ENCODE data around the gene THADA.
A peak's percentile ranks its signal among the peaks of the same experiment; 100 is the strongest.

Gene THADA

GRCh38 chr2:43519643-43520221 lies 76.1 kb downstream of the THADA start:
- Histone ChIP-seq H3K9ac (ENCODE audit: low read length in 2 of 2) (peak overlapping the region in 1 of 2 donors; percentile 6), H3K36me3 (ENCODE audit: control insufficient read depth in 2 of 2, insufficient read depth in 2 of 2, low read length in 2 of 2) (no peaks in the 10 kb centered on the region), H3K9me3 (ENCODE audit: control insufficient read depth in 2 of 2, low read length in 2 of 2) (no peaks in the 10 kb centered on the region), H3K4me1 (ENCODE audit: control insufficient read depth, insufficient read depth, low read length) (peaks cover 13% of the 10 kb centered on the region), H3K27me3 (ENCODE audit: control insufficient read depth in 1 of 2, insufficient read depth in 2 of 2, low read length in 2 of 2) (no peaks in the 10 kb centered on the region), H3K4me3 (ENCODE audit: low read length in 2 of 2) (no peak overlapping the region), H3K27ac (ENCODE audit: low read length) (peak overlapping the region; percentile 53)

DNA sequence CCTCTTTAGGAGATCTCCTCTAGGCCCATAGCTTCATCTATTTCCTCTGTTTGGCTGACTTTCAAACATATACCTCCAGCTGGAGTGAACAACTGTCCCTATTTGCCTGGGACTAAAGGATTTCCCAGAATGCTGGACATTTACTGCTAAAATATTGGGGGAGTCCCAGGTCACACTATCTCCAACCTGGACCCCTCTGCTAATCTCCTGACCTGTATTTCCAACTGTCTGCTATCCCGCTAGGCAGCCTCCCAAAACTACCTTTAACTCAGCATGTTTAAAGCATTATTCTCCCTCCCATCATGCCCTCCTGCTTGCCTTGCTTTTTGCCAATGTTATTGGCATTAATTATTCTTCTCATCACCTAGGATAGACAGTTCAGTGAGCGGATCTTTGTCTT lies 77.1 kb downstream of the THADA start:
- Histone ChIP-seq H3K27me3 (ENCODE audit: control insufficient read depth in 1 of 2, insufficient read depth in 2 of 2, low read length in 2 of 2) (no peaks in the 10 kb centered on the region), H3K4me3 (ENCODE audit: low read length in 2 of 2) (no peak overlapping the region), H3K4me1 (ENCODE audit: control insufficient read depth, insufficient read depth, low read length) (peaks cover 13% of the 10 kb centered on the region), H3K27ac (ENCODE audit: low read length) (peak overlapping the region; percentile 41), H3K9me3 (ENCODE audit: control insufficient read depth in 2 of 2, low read length in 2 of 2) (no peaks in the 10 kb centered on the region), H3K9ac (ENCODE audit: low read length in 2 of 2) (peak overlapping the region in 1 of 2 donors; percentile 17), H3K36me3 (ENCODE audit: control insufficient read depth in 2 of 2, insufficient read depth in 2 of 2, low read length in 2 of 2) (no peaks in the 10 kb centered on the region)

DNA sequence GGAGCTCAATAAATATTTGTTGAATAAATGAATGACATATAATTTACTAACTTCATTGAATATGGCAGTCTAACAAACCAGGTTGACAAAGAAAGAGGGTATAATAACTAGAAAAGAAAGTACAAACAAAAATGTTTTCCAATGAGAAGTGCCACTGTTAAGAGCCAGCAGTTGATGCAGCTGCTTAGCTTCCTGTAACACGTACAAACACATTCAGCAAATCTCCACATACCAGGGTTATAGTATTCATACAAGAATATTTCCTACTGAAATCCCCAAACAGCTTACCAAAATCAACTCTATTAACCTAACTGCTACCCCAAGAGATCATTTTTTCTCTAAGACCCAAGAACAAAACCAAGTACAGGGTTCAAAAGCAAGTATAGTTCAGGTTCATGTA lies 77.7 kb downstream of the THADA start:
- no peak overlapping the region for H3K4me3 ChIP-seq (ENCODE audit: low read length in 2 of 2)
- H3K27ac ChIP-seq (ENCODE audit: low read length), result peak overlapping the region; percentile 41
- no peaks in the 10 kb centered on the region for H3K36me3 ChIP-seq (ENCODE audit: control insufficient read depth in 2 of 2, insufficient read depth in 2 of 2, low read length in 2 of 2)
- H3K4me1 ChIP-seq (ENCODE audit: control insufficient read depth, insufficient read depth, low read length), result peaks cover 17% of the 10 kb centered on the region
- H3K9ac ChIP-seq (ENCODE audit: low read length in 2 of 2), result peak overlapping the region in 1 of 2 donors; percentile 17
- H3K9me3 ChIP-seq (ENCODE audit: control insufficient read depth in 2 of 2, low read length in 2 of 2), result no peaks in the 10 kb centered on the region
- H3K27me3 ChIP-seq (ENCODE audit: control insufficient read depth in 1 of 2, insufficient read depth in 2 of 2, low read length in 2 of 2), result no peaks in the 10 kb centered on the region

DNA sequence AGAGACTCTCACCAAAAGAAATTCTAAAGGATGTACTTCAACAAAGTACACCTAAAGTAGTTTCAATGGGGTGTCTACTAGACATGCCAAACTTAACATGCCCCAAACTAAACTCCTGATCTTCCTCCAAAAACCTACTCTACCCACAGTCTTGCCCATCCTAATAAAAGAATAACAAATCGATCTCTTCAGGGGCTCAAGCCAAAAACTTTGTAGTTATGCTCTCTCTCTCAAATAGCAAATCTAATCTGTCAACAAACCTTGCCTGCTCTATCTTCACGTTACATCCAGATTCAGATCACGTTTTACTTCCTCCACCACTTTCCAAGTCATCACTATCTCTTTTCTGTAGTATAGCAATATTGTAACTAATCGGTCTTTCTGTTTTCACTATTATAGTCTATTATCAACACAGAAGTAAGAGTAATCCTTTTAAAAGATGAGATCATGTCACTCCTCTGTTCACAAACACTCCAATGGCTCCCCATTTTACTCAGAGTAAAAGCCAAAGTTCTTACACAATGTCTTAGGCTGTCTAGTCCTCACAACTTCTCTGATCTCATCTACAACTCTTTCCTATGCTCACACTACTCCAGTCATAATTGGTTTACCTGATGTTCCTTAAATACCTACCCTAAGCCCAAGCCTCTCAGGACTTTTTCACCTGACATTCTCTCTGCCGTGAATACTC lies 79.9 kb downstream of the THADA start:
- no peaks in the 10 kb centered on the region for H3K36me3 ChIP-seq (ENCODE audit: control insufficient read depth in 2 of 2, insufficient read depth in 2 of 2, low read length in 2 of 2)
- H3K27ac ChIP-seq (ENCODE audit: low read length), result no peak overlapping the region
- no peaks in the 10 kb centered on the region for H3K27me3 ChIP-seq (ENCODE audit: control insufficient read depth in 1 of 2, insufficient read depth in 2 of 2, low read length in 2 of 2)
- H3K4me3 ChIP-seq (ENCODE audit: low read length in 2 of 2), result peak overlapping the region in 1 of 2 donors; percentile 0
- peaks cover 17% of the 10 kb centered on the region for H3K4me1 ChIP-seq (ENCODE audit: control insufficient read depth, insufficient read depth, low read length)
- no peak overlapping the region for H3K9ac ChIP-seq (ENCODE audit: low read length in 2 of 2)
- no peaks in the 10 kb centered on the region for H3K9me3 ChIP-seq (ENCODE audit: control insufficient read depth in 2 of 2, low read length in 2 of 2)

GRCh38 chr2:43515248-43515647 lies 80.6 kb downstream of the THADA start:
- no peak overlapping the region for H3K4me3 ChIP-seq (ENCODE audit: low read length in 2 of 2)
- no peak overlapping the region for H3K27ac ChIP-seq (ENCODE audit: low read length)
- no peaks in the 10 kb centered on the region for H3K27me3 ChIP-seq (ENCODE audit: control insufficient read depth in 1 of 2, insufficient read depth in 2 of 2, low read length in 2 of 2)
- H3K9ac ChIP-seq (ENCODE audit: low read length in 2 of 2), result no peak overlapping the region
- H3K4me1 ChIP-seq (ENCODE audit: control insufficient read depth, insufficient read depth, low read length), result peaks cover 17% of the 10 kb centered on the region
- no peaks in the 10 kb centered on the region for H3K36me3 ChIP-seq (ENCODE audit: control insufficient read depth in 2 of 2, insufficient read depth in 2 of 2, low read length in 2 of 2)
- no peaks in the 10 kb centered on the region for H3K9me3 ChIP-seq (ENCODE audit: control insufficient read depth in 2 of 2, low read length in 2 of 2)

- no peak overlapping the region for H3K4me3 ChIP-seq (ENCODE audit: low read length in 2 of 2)
- peaks cover 11% of the 10 kb centered on the region for H3K4me1 ChIP-seq (ENCODE audit: control insufficient read depth, insufficient read depth, low read length)
- no peaks in the 10 kb centered on the region for H3K9me3 ChIP-seq (ENCODE audit: control insufficient read depth in 2 of 2, low read length in 2 of 2)
- H3K9ac ChIP-seq (ENCODE audit: low read length in 2 of 2), result no peak overlapping the region
- H3K27me3 ChIP-seq (ENCODE audit: control insufficient read depth in 1 of 2, insufficient read depth in 2 of 2, low read length in 2 of 2), result no peaks in the 10 kb centered on the region
- H3K27ac ChIP-seq (ENCODE audit: low read length), result no peak overlapping the region
- no peaks in the 10 kb centered on the region for H3K36me3 ChIP-seq (ENCODE audit: control insufficient read depth in 2 of 2, insufficient read depth in 2 of 2, low read length in 2 of 2)
These were observed 82.0 kb downstream of the THADA start for GRCh38 chr2:43513796-43514195.

DNA sequence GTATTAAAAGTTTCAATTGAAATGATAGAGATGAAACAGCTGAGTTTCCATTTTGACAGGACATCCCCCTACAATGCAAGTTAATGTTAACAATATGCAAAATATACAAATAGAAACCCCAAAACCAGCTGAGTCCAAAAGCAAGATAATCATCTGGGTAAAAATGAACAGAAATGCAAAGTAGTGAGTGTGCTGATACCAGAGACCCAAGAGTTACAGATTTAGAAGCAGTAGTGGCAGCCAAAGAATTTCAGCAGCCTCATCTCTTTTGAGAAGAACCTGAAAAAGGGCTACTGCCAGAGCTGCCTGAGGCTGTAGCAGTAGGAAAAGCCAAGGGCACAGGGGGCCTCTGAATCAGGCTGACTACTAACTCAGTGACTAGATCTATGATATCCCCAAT lies 82.6 kb downstream of the THADA start:
- peaks cover 9% of the 10 kb centered on the region for H3K4me1 ChIP-seq (ENCODE audit: control insufficient read depth, insufficient read depth, low read length)
- no peaks in the 10 kb centered on the region for H3K9me3 ChIP-seq (ENCODE audit: control insufficient read depth in 2 of 2, low read length in 2 of 2)
- H3K9ac ChIP-seq (ENCODE audit: low read length in 2 of 2), result no peak overlapping the region
- H3K27ac ChIP-seq (ENCODE audit: low read length), result no peak overlapping the region
- H3K4me3 ChIP-seq (ENCODE audit: low read length in 2 of 2), result no peak overlapping the region
- no peaks in the 10 kb centered on the region for H3K36me3 ChIP-seq (ENCODE audit: control insufficient read depth in 2 of 2, insufficient read depth in 2 of 2, low read length in 2 of 2)
- no peaks in the 10 kb centered on the region for H3K27me3 ChIP-seq (ENCODE audit: control insufficient read depth in 1 of 2, insufficient read depth in 2 of 2, low read length in 2 of 2)

GRCh38 chr2:43511199-43511598 lies 84.6 kb downstream of the THADA start:
- Histone ChIP-seq H3K27ac (ENCODE audit: low read length) (no peak overlapping the region), H3K36me3 (ENCODE audit: control insufficient read depth in 2 of 2, insufficient read depth in 2 of 2, low read length in 2 of 2) (no peaks in the 10 kb centered on the region), H3K4me3 (ENCODE audit: low read length in 2 of 2) (no peak overlapping the region), H3K4me1 (ENCODE audit: control insufficient read depth, insufficient read depth, low read length) (peaks cover 4% of the 10 kb centered on the region), H3K9ac (ENCODE audit: low read length in 2 of 2) (no peak overlapping the region), H3K27me3 (ENCODE audit: control insufficient read depth in 1 of 2, insufficient read depth in 2 of 2, low read length in 2 of 2) (no peaks in the 10 kb centered on the region), H3K9me3 (ENCODE audit: control insufficient read depth in 2 of 2, low read length in 2 of 2) (no peaks in the 10 kb centered on the region)

DNA sequence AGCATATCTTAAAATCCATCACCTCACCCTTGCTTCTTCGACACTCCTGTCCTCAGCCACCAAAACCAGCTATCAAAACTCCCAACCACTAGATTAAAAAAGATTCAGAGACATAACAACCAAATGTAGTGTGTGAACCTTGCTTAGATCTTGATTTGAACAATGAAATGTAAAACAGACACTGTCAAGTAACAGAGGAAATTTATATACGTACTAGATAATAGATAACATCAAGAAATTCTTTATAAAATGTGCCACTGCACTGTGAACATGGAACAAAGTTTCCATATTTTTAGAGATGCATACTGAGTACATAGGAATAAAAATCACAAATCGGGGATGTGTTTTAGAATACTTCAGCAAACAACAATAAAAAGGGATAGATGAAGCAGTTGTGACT lies 86.0 kb downstream of the THADA start:
- Histone ChIP-seq H3K27me3 (ENCODE audit: control insufficient read depth in 1 of 2, insufficient read depth in 2 of 2, low read length in 2 of 2) (no peaks in the 10 kb centered on the region), H3K36me3 (ENCODE audit: control insufficient read depth in 2 of 2, insufficient read depth in 2 of 2, low read length in 2 of 2) (no peaks in the 10 kb centered on the region), H3K4me1 (ENCODE audit: control insufficient read depth, insufficient read depth, low read length) (peaks cover 4% of the 10 kb centered on the region), H3K4me3 (ENCODE audit: low read length in 2 of 2) (no peak overlapping the region), H3K9me3 (ENCODE audit: control insufficient read depth in 2 of 2, low read length in 2 of 2) (no peaks in the 10 kb centered on the region), H3K27ac (ENCODE audit: low read length) (no peak overlapping the region), H3K9ac (ENCODE audit: low read length in 2 of 2) (no peak overlapping the region)

GRCh38 chr2:43508209-43508608 lies 87.6 kb downstream of the THADA start:
- no peaks in the 10 kb centered on the region for H3K9me3 ChIP-seq (ENCODE audit: control insufficient read depth in 2 of 2, low read length in 2 of 2)
- no peaks in the 10 kb centered on the region for H3K4me1 ChIP-seq (ENCODE audit: control insufficient read depth, insufficient read depth, low read length)
- H3K36me3 ChIP-seq (ENCODE audit: control insufficient read depth in 2 of 2, insufficient read depth in 2 of 2, low read length in 2 of 2), result no peaks in the 10 kb centered on the region
- no peaks in the 10 kb centered on the region for H3K27me3 ChIP-seq (ENCODE audit: control insufficient read depth in 1 of 2, insufficient read depth in 2 of 2, low read length in 2 of 2)
- H3K9ac ChIP-seq (ENCODE audit: low read length in 2 of 2), result no peak overlapping the region
- no peak overlapping the region for H3K4me3 ChIP-seq (ENCODE audit: low read length in 2 of 2)
- H3K27ac ChIP-seq (ENCODE audit: low read length), result no peak overlapping the region

GRCh38 chr2:43507137-43507536 lies 88.7 kb downstream of the THADA start:
- Histone ChIP-seq H3K9ac (ENCODE audit: low read length in 2 of 2) (no peak overlapping the region), H3K4me1 (ENCODE audit: control insufficient read depth, insufficient read depth, low read length) (no peaks in the 10 kb centered on the region), H3K9me3 (ENCODE audit: control insufficient read depth in 2 of 2, low read length in 2 of 2) (no peaks in the 10 kb centered on the region), H3K4me3 (ENCODE audit: low read length in 2 of 2) (no peak overlapping the region), H3K36me3 (ENCODE audit: control insufficient read depth in 2 of 2, insufficient read depth in 2 of 2, low read length in 2 of 2) (no peaks in the 10 kb centered on the region), H3K27ac (ENCODE audit: low read length) (no peak overlapping the region), H3K27me3 (ENCODE audit: control insufficient read depth in 1 of 2, insufficient read depth in 2 of 2, low read length in 2 of 2) (no peaks in the 10 kb centered on the region)

All from stomach smooth muscle (tissue), 2 donors.